ENCODE measurements around the gene PPP1R27. TPM values are rescaled to one million over a fixed set of nuclear protein-coding genes. Genes with fewer than 3 reads are reported as not detected.
A peak's percentile ranks its signal among the peaks of the same experiment; 100 is the strongest.

PPP1R27 gene
- total and polyA plus RNA-seq, 9 of the 15 experiments (the other 6 are each of a cell fraction or from before 2014, with no cell fraction given) = 0.29 to 6.9 (median 1.5) TPM; not detected in 2

GRCh38 chr17:81860756-81861568 is 26.1 kb upstream of the PPP1R27 start (continued):
- TF ChIP-seq ZBTB9 (CRISPR knock-in tag; IDR thresholded peaks at IDR 0.05) (peak; percentile 78), TFAP4 (CRISPR knock-in tag; IDR thresholded peaks at IDR 0.05; ENCODE audit: borderline replicate concordance) (peak; percentile 19; the same call in 1 of the 2 replicates), NKRF (IDR thresholded peaks at IDR 0.05; ENCODE audit: borderline replicate concordance) (peak; percentile 97), TBP (optimal IDR thresholded peaks at IDR 0.05; ENCODE audit: low read depth, low read length) (peak; percentile 69), PPARD (CRISPR knock-in tag; IDR thresholded peaks at IDR 0.05) (peak; percentile 68; the same call in 1 of the 2 replicates), SMAD4 (CRISPR knock-in tag; conservative IDR thresholded peaks at IDR 0.05) (peak; percentile 97), XRCC4 (IDR thresholded peaks at IDR 0.05; ENCODE audit: extremely low read depth, insufficient read depth, insufficient read length) (no peak), ARID2 (IDR thresholded peaks at IDR 0.05) (no peak), SAFB (IDR thresholded peaks at IDR 0.05; ENCODE audit: borderline replicate concordance, low read depth, low read length) (peak; percentile 81), POLR2A (conservative IDR thresholded peaks at IDR 0.05) (peak; percentile 91), CREB3L1 (IDR thresholded peaks at IDR 0.05; ENCODE audit: borderline replicate concordance, low read depth) (peak; percentile 100), MYBL2 (IDR thresholded peaks at IDR 0.05; ENCODE audit: low read depth) (no peak), MYBL2 (CRISPR knock-in tag; IDR thresholded peaks at IDR 0.05; ENCODE audit: borderline replicate concordance) (no peak), NFYB (IDR thresholded peaks at IDR 0.05; ENCODE audit: extremely low read depth, insufficient read length) (peak; percentile 98), GABPB1 (CRISPR knock-in tag; IDR thresholded peaks at IDR 0.05) (peak; percentile 98), ZFP30 (CRISPR knock-in tag; IDR thresholded peaks at IDR 0.05; ENCODE audit: borderline replicate concordance) (no peak), SMARCE1 (IDR thresholded peaks at IDR 0.05) (no peak), NFE2L1 (tag; IDR thresholded peaks at IDR 0.05; ENCODE audit: borderline replicate concordance, low read depth) (peak; percentile 30; the same call in 1 of the 2 replicates), ID3 (CRISPR knock-in tag; IDR thresholded peaks at IDR 0.05) (no peak), ID3 (tag; IDR thresholded peaks at IDR 0.05) (no peak), RBFOX2 (IDR thresholded peaks at IDR 0.05; ENCODE audit: low read depth, low read length) (peak; percentile 86), NELFE (IDR thresholded peaks at IDR 0.05; ENCODE audit: insufficient read depth, insufficient read length) (no peak)
